GM08714 (cell line): Measurements from ENCODE around the gene HOXC10.

Experiments used
- H3K4me3 ChIP-seq: fragments of 200-500 bp; sonication (Bioruptor generic); 2 replicates; pipeline ENCODE4 v1.5.1; 2014; ENCODE audit warnings: mild to moderate bottlenecking, low read length, inconsistent platforms
- ZNF274 ChIP-seq: IDR thresholded peaks from 2 replicates; pipeline ENCODE4 v1.6.1; 2012; ENCODE audit warnings: mild to moderate bottlenecking, low read depth, low read length

Gene HOXC10

DNA sequence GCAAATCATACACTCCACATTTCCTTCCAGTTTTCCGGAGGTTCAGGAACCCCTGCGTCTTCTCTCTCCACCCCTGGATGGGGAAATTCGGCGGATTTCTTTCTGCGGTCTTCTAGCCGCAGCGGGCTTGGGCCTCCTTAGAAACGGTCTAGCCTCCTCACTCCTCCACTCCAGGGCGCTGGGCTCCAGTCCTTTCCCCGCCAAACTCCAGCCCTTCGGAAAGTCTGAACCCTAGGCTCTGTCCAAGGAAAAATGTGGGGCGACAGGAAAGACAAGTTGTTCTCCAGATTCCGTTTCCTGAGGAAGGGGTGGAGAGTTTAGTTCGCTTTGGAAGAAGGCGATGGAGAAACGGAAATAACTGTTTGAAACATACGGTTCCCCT, 1.4 kb upstream of the HOXC10 start:
- H3K4me3 ChIP-seq: no peak overlapping the region

DNA sequence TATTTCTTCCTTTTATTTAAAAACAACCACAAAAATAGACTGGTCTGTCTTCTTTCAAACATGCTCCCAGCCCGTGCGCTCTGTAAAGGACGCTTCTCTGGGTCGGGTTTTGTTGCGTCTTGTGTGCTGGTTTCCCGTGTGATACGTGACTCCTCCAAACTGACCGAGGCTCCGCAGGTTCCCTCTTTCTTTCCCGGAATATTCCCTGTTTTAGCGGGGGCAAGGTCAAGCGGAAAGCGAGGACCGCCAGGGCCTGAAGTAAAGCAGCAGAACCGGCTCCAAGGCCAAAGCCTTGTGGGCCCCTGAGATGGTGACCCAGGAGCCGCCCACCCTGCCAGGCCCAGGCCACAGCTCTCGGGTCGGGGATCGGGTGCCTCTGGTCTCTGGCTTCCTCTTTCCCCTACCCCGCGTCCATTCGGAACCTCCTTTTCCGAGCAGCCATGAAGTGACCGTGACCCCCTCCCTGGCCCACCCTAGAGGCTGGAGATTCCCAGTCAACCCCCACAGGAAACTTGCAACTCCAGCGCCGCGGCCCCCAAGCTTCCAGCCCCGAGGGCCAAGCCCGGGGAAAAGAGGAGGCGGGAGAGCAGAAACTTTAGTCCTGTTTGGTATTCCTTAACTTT, 885 bp upstream of the HOXC10 start:
- H3K4me3 ChIP-seq: no peak overlapping the region
- TF ChIP-seq ZNF274: no peak

More for the DNA sequence above, 1.4 kb upstream of the HOXC10 start:
- no peak for TF ChIP-seq ZNF274

DNA sequence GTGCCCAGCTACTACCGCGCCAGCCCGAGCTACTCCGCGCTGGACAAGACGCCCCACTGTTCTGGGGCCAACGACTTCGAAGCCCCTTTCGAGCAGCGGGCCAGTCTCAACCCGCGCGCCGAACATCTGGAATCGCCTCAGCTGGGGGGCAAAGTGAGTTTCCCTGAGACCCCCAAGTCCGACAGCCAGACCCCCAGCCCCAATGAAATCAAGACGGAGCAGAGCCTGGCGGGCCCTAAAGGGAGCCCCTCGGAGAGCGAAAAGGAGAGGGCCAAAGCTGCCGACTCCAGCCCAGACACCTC, 697 bp downstream of the HOXC10 start:
- no peak for TF ChIP-seq ZNF274
- H3K4me3 ChIP-seq: no peak overlapping the region

DNA sequence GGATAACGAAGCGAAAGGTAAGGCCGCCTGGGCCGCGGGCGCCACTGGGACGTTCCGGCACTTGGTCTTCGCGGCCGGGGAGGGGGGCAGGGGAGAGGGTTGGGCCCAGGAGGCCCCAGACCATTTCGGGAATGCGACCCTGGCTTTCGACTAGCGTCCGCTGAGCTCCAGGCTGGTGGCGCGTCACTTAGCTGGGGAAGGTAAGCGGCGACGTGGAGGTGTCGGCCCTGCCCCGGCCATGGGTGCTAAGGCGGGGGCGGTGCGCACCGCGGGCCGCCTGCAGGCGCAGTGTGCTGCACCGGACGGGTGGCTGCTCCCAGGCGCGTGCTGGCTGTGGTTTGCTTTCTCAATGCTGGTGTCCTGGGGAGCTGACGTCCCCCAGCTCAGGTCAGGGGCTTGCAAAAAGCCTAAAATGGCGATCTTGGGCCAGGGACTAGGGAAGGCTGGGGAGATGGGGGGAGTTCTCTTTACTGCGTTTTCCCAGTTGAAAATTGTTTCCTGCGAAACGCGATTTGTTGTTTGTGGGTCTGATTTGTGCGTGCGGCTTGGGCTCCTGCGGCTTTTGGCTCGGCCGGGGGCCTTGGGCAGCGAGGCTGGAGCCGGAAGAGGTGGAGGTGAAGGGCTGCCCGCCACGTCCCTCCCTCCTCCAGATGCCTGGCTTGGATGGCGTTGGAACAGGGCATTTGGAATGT, 1.2 kb downstream of the HOXC10 start:
- TF ChIP-seq ZNF274: no peak
- no peak overlapping the region for H3K4me3 ChIP-seq

DNA sequence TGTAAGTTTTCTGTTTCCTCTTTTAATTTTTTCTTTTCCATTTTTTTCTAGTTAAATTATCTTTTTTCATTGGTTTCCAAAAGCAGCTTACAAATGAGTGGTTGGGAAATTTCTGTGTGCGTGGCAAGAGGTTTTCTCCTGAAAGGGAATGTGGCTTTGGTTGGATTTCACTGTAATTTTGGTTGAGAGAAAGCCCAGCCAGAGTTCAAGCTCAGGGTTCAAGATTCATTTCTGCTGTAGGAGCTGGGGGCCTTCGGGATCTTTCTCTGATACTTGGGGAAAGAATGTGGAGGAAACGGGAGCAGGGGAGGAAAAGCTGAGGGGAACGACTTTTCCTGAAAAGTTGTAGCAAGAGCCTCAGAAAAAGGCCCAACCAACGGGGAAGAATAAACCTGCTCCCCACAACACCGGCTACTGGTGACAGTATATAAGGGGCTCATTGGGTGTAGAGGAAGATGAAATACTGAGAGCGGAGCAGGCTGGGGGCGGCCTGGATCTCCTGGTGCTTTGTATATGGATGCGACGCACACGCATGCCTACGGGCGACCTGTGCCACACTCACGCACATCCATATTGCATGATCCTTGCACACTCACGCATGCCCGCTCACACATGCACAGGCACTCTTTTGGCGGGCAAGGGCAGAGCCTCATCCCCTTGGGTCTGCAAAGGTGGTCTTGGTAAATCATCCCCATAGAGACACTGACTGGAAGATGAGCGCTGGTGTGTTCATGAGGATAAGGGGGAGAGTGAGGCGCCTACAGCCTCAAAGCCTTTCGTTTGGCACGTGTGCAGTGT, 1.9 kb downstream of the HOXC10 start:
- no peak for TF ChIP-seq ZNF274
- H3K4me3 ChIP-seq: no peak overlapping the region

DNA sequence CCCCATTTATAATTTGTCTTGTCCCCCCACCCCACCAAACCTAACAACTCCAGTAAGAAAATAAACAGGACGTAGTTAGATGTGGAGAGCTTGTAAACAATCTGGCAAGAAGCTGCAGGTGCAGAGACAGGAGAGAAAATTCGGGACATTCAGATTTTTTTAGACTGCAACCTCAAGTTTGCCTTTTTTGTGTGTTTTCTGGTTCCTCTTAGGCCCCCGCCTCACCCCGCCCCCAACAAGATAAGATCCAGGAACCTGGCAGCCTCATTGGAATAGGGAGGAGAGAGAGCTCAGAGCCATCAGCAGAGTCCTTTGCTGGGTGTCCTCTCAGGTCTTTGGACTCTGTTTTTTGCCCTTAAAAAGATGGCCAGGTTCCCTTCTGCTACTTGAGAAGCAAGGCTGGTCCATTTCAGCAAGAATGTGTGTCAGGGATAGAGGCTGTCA, 2.9 kb downstream of the HOXC10 start:
- H3K4me3 ChIP-seq: no peak overlapping the region
- no peak for TF ChIP-seq ZNF274

DNA sequence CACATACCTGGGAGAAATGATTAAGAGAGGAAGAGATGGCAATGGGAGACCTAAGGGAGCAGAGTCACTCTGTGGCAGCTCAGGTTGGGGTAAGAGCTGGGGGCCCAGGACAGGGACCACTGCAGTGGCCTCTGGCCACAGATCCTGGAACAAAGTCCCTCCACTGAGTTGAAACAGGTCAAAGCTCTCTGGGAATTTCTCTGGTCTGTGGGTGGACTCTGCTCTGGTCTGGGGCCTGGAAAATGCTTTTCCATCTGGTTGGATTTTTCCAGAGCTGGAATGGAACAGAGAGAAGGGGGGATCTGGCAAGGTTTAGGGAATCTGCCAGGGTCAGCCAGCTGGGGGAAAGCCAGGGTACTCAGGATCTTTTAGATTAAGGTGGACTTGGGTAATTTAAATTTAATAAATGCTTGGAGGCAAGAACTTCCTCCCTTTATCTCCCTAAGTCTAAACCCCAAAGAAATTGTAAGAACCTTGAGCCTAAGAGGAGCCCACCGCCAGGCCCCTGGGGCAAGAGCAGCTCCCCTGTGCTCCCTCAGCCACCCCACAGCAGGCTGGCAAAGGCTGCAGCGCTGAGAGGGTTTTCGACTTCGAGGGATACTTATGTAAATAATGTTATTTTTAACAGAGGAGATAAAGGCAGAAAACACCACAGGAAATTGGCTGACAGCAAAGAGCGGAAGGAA, 3.7 kb downstream of the HOXC10 start:
- H3K4me3 ChIP-seq: no peak overlapping the region
- TF ChIP-seq ZNF274: no peak

DNA sequence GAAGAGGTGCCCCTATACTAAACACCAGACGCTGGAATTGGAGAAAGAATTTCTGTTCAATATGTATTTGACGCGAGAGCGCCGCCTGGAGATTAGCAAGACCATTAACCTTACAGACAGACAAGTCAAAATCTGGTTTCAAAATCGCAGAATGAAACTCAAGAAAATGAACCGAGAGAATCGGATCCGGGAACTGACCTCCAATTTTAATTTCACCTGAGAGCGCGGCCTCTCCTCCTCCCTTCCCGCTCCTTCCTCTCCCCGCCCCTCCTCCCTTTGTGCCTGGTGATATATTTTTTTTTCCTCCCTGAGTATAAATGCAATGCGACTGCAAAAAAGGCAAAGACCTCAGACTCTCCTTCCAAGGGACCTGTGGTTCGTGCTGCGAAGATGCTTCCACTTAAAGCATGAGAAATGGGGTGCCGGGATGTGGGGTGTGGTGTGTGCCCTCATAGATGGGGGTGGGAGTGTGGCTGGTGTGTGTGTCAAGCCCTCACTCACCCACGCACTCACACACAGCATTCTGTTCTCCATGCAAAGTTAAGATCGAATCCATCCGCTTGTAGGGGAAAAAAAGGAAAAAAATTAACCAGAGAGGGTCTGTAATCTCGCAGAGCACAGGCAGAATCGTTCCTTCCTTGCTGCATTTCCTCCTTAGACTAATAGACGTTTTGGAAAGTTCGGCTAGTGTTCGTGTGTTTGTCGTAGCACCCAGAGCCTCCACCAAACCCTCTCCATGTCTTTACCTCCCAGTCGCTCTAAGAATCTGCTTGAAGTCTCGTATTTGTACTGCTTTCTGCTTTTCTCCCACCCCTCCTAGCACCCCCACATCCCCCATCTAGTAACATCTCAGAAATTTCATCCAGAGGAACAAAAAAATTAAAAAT, 4.5 kb downstream of the HOXC10 start:
- no peak for TF ChIP-seq ZNF274
- no peak overlapping the region for H3K4me3 ChIP-seq

DNA sequence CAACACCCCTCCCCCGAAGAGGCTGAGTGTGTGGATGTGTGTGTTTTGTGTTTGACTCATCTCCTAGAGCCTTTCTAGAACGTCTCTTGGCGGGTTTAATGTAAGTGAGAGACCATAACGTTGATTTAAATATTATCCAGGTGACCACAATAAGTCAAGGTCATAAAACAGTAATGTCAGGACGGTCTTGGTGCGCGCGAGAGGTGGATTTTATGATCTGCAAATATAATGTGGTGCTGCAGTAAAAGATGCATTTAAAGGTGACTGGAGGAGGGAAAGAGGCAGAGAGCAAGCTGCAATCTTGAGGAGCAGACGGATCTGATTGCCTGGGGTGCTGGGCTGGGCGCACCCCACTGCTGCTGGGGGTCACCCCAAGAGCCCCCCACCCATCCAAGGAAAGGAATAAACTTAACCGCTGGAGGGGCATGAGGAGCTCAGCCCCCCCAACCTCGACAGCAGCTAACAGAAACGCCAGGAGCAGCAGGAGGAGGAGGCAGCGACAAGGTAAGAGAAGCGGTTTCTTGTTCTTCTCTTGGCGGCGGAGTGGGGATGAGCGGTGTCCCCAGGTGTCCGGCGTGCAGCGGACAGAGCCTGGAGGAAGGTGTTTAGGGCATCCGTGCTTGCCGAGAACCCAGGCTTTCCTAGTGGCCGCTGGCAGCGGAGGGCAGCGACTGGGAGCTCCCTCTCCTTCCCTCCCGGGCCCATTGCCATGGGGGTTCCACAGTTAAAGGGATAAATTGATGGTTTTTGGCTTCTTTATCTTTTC, 5.5 kb downstream of the HOXC10 start:
- H3K4me3 ChIP-seq: no peak overlapping the region
- TF ChIP-seq ZNF274: no peak

DNA sequence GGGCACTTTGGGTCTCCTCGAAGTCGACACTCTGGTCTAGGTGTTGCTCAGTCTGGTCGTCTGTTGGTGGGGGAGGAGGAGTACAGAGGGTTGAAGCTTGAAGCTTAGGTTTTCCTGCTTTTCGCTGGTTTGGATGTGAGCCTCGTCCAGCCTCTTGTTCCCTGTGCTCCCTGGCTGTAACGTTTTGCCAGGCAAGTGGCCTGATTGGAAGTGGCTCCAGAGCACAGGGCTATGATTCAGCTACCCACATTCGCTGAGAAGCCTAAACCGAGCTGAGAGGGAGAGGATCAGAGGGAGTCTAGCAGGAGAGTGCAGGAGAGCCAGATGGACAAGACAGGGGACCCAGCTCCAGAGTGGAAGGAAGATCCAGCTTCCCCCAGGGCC, 6.1 kb downstream of the HOXC10 start:
- TF ChIP-seq ZNF274: no peak
- no peak overlapping the region for H3K4me3 ChIP-seq

DNA sequence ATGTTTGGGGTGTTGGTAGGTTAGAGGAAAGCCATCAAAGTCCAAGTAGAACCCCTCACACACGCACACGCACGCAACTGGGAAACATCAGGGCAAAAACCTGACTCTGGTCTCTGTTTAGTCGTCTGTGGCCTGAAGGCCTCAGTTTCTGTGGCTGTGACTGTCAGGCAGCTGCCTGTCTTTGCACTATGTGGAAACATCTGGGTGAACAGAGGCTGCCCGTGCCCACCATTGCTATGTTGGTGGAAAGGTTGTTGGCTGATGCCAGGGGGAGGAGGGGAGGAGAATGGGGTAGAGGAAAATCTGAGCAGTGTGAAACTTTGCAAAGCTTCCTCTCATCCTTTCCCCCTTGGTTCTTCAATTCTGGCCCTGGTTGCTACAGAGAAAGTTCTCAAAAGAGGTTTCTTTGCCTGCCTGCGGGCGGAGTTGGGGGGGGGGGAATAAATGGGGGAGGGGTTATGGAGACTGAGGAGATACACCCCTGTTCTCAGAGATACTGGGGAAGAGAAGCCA, 7.5 kb downstream of the HOXC10 start:
- H3K4me3 ChIP-seq: no peak overlapping the region
- no peak for TF ChIP-seq ZNF274

DNA sequence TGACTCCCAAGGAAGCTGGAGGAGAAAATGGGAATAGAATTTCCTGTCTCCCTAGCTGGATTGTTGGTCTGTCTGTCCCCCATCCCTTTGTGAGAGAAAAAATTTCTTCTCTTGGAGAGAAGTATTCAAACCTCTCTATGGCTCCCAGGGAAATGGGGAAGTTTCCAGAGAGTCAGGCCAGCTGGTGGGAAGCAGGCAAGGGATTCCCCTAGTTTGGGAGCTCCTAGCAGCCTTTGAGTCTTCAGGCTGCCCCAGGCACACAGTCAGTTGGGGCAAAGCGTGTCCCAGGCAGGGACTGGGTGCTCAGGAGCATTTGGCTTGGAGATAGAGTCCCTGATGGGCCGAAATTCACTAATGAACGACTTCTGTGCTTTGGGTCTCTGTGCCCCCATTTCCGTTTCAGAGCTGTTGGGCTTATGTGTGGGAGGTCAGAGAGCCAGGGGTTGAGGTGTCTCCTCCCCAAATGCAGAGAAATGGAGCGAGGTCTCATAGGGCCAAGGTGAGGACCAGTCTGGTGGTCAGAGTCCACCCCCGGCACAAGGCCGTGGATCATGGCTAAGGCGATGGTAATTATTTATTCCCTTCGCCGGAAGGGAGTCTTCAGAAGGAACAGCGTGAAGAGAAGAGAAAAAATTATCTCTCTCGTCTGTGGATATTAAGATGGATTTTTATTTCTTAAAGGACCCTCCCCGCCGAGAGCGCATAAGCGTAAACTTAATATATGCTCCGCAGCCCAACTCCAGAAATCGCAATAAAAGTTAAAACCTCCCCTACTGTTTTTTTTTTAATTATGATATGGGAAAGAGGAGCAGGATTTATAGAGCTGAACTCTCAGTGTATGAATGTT, 8.4 kb downstream of the HOXC10 start:
- TF ChIP-seq ZNF274: no peak
- no peak overlapping the region for H3K4me3 ChIP-seq
